SK-N-SH treated with all-trans-retinoic acid at 6 μM for 48 hours (cell line): Measurements from ENCODE around the gene CDK5.

ENCODE experiments used
- ARNTL ChIP-seq: fragments of 450-650 bp; formaldehyde crosslinking; IDR thresholded peaks from 2 replicates; pipeline ENCODE4 v1.5.0; 2020; ENCODE audit warnings: low read depth, mild to moderate bottlenecking, moderate library complexity, borderline replicate concordance
- ESRRG ChIP-seq: fragments of 250-450 bp; sonication (Bioruptor Pico); IDR thresholded peaks from 2 replicates; pipeline ENCODE4 v1.6.1; 2021; ENCODE audit warnings: mild to moderate bottlenecking
- ISL1 ChIP-seq: fragments of 250-450 bp; sonication (Bioruptor Pico); IDR thresholded peaks from 2 replicates; pipeline ENCODE4 v2.1.2; 2022; ENCODE audit warnings: mild to moderate bottlenecking, moderate library complexity
- SNAI2 ChIP-seq: fragments of 250-450 bp; sonication (Bioruptor Pico); IDR thresholded peaks from 2 replicates; pipeline ENCODE4 v1.5.0; 2020; ENCODE audit warnings: mild to moderate bottlenecking, moderate library complexity
- TCF4 ChIP-seq: fragments of 250-450 bp; sonication (Bioruptor Pico); IDR thresholded peaks from 2 replicates; pipeline ENCODE4 v1.8.0; 2021; ENCODE audit warnings: mild to moderate bottlenecking, moderate library complexity, borderline replicate concordance
- ZC3H10 ChIP-seq: fragments of 250-450 bp; sonication (Bioruptor Pico); IDR thresholded peaks from 2 replicates; pipeline ENCODE4 v1.5.1; 2021; ENCODE audit warnings: mild to moderate bottlenecking, moderate library complexity
- ZFP30 ChIP-seq: fragments of 450-650 bp; formaldehyde crosslinking; IDR thresholded peaks from 2 replicates; pipeline ENCODE4 v1.5.0; 2022; ENCODE audit warnings: mild to moderate bottlenecking, moderate library complexity

- TF ChIP-seq ZC3H10 (CRISPR knock-in tag), result no peak
- no peak for TF ChIP-seq ZFP30 (CRISPR knock-in tag)
- no peak for TF ChIP-seq TCF4 (CRISPR knock-in tag)
- TF ChIP-seq ESRRG (CRISPR knock-in tag), result no peak
- TF ChIP-seq ARNTL (CRISPR knock-in tag), result no peak
- TF ChIP-seq SNAI2 (CRISPR knock-in tag), result no peak
- TF ChIP-seq ISL1 (CRISPR knock-in tag), result no peak
Observed at GRCh38 chr7:151080067-151080521, 22.4 kb upstream of the CDK5 start.
